NT2/D1 (cell line): ENCODE data around the gene BMP10.

ENCODE experiments used
- SUZ12 ChIP-seq: IDR thresholded peaks from 2 replicates; pipeline ENCODE4 v1.6.1; 2011; ENCODE audit not compliant: insufficient read length, insufficient read depth; ENCODE audit errors: extremely low read depth
- YY1 ChIP-seq: IDR thresholded peaks from 2 replicates; pipeline ENCODE4 v1.6.1; 2011; ENCODE audit not compliant: insufficient read length, insufficient read depth
- ZNF274 ChIP-seq: IDR thresholded peaks from 2 replicates; pipeline ENCODE4 v1.6.1; 2011; ENCODE audit warnings: mild to moderate bottlenecking, low read depth, low read length

DNA sequence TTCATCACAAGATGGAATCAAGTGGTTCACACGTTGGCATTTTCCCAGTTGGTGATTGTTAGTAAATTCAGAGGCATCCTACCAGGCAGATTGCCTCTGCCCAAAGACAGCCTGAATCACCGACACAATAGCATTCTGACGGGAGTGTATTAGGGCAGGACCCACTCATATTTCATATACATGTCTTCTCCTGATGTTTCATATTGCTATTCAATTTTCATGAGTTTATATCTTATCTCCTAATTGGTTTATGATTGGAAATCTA lies 14.5 kb upstream of the BMP10 start:
- no peak for TF ChIP-seq YY1
- no peak for TF ChIP-seq ZNF274
- TF ChIP-seq SUZ12, result no peak
